Immature natural killer cell (primary cell): ENCODE data around the gene WDR54. TPM values are rescaled to one million over a fixed set of nuclear protein-coding genes. Genes with fewer than 3 reads are reported as not detected.
"Not testable (repeated sequence)": the region's sequence is repeated elsewhere in the genome, so short reads cannot be mapped to it uniquely, and the experiment has no call there.

Experiments
- DNase-seq, 3 donors: peaks; one replicate each; pipeline ENCODE4 v3.0.0; 2022; ENCODE audit warnings: mixed read lengths in 1 of 3
- H3K27ac Mint-ChIP-seq, 6 donors: one replicate each; pipeline ENCODE4 v1.8.0; 2020; ENCODE audit warnings: mixed read lengths in 6 of 6, mild to moderate bottlenecking in 5 of 6, inconsistent platforms in 4 of 6, moderate library complexity in 3 of 6
- H3K27me3 Mint-ChIP-seq, 3 donors: one replicate each; pipeline ENCODE4 v1.8.0; 2020 to 2021; ENCODE audit warnings: low read depth in 3 of 3, mild to moderate bottlenecking in 3 of 3, mixed read lengths in 3 of 3, moderate library complexity in 3 of 3, inconsistent platforms in 1 of 3
- H3K36me3 Mint-ChIP-seq, 3 donors: one replicate each; pipeline ENCODE4 v1.8.0; 2020; ENCODE audit warnings: mixed read lengths in 3 of 3, inconsistent platforms in 2 of 3, mild to moderate bottlenecking in 2 of 3
- H3K4me1 Mint-ChIP-seq, 2 donors: one replicate each; pipeline ENCODE4 v1.8.0; 2020; ENCODE audit warnings: inconsistent platforms in 2 of 2, mild to moderate bottlenecking in 2 of 2, mixed read lengths in 2 of 2, moderate library complexity in 1 of 2
- H3K4me3 Mint-ChIP-seq, 5 donors: one replicate each; pipeline ENCODE4 v1.8.0; 2020; ENCODE audit warnings: mild to moderate bottlenecking in 5 of 5, mixed read lengths in 5 of 5, inconsistent platforms in 3 of 5, moderate library complexity in 3 of 5
- H3K9me3 Mint-ChIP-seq, 6 donors: one replicate each; pipeline ENCODE4 v1.8.0; 2020; ENCODE audit warnings: mild to moderate bottlenecking in 6 of 6, mixed read lengths in 6 of 6, inconsistent platforms in 4 of 6, moderate library complexity in 3 of 6
- polyA plus RNA-seq, 3 donors: library from polyadenylated mRNA; unstranded; fragments of 300-500 nt; fragmentation: Illumina TruSeq; gene quantifications; one replicate each; pipeline ENCODE4 v1.2.3, GENCODE V29; 2021

WDR54 gene
- polyA plus RNA-seq, 3 donors from 2014 or later: 38.0 to 94.8 (median 47.7) TPM

- H3K4me1 Mint-ChIP-seq: peaks cover 2 to 24% of the 10 kb centered on the region in 2 donors
- peaks cover 0 to 2% (median 0%) of the 10 kb centered on the region in 6 donors for H3K9me3 Mint-ChIP-seq
- peak overlapping the region in 2 of 6 donors; percentile 16 to 48 for H3K27ac Mint-ChIP-seq
- no peak for DNase-seq
- peaks cover 0 to 3% (median 3%) of the 10 kb centered on the region in 3 donors for H3K27me3 Mint-ChIP-seq
- H3K4me3 Mint-ChIP-seq: peak overlapping the region; percentile 54 to 81 (median 73)
- H3K36me3 Mint-ChIP-seq: no peaks in the 10 kb centered on the region
These were observed 5.7 kb upstream of the WDR54 start for GRCh38 chr2:74415762-74416395.

- Mint-ChIP-seq H3K4me3 (no peak overlapping the region), H3K27ac (peak overlapping the region in 2 of 6 donors; percentile 80), H3K36me3 (no peaks in the 10 kb centered on the region), H3K9me3 (peaks cover 0 to 2% (median 0%) of the 10 kb centered on the region in 6 donors), H3K4me1 (peaks cover 10 to 30% of the 10 kb centered on the region in 2 donors), H3K27me3 (peaks cover 4 to 12% (median 11%) of the 10 kb centered on the region in 3 donors)
- no peak for DNase-seq
These were observed 4.8 kb upstream of the WDR54 start for GRCh38 chr2:74416778-74417177.

- Mint-ChIP-seq H3K27me3 (peaks cover 6 to 16% (median 14%) of the 10 kb centered on the region in 3 donors), H3K27ac (peak overlapping the region in 2 of 6 donors; percentile 80), H3K4me3 (no peak overlapping the region), H3K36me3 (no peaks in the 10 kb centered on the region), H3K4me1 (peaks cover 14 to 34% of the 10 kb centered on the region in 2 donors), H3K9me3 (peaks cover 0 to 2% (median 0%) of the 10 kb centered on the region in 6 donors)
- no peak for DNase-seq
These were observed 4.3 kb upstream of the WDR54 start for GRCh38 chr2:74417197-74417596.

GRCh38 chr2:74417763-74418162 lies 3.8 kb upstream of the WDR54 start:
- DNase-seq: no peak
- Mint-ChIP-seq H3K27me3 (peaks cover 6 to 17% (median 14%) of the 10 kb centered on the region in 3 donors), H3K27ac (no peak overlapping the region), H3K4me3 (no peak overlapping the region), H3K9me3 (peaks cover 0 to 2% (median 0%) of the 10 kb centered on the region in 6 donors), H3K4me1 (peaks cover 20 to 37% of the 10 kb centered on the region in 2 donors), H3K36me3 (no peaks in the 10 kb centered on the region)

- no peak overlapping the region for H3K27ac Mint-ChIP-seq
- peaks cover 0 to 2% (median 0%) of the 10 kb centered on the region in 6 donors for H3K9me3 Mint-ChIP-seq
- no peak overlapping the region for H3K4me3 Mint-ChIP-seq
- H3K4me1 Mint-ChIP-seq: peaks cover 24 to 37% of the 10 kb centered on the region in 2 donors
- peaks cover 6 to 17% (median 14%) of the 10 kb centered on the region in 3 donors for H3K27me3 Mint-ChIP-seq
- no peaks in the 10 kb centered on the region for H3K36me3 Mint-ChIP-seq
- DNase-seq: no peak
These were observed 3.2 kb upstream of the WDR54 start for GRCh38 chr2:74418312-74418711.

- peak overlapping the region in 1 of 6 donors; percentile 45 for H3K27ac Mint-ChIP-seq
- H3K4me1 Mint-ChIP-seq: peaks cover 24 to 30% of the 10 kb centered on the region in 2 donors
- peaks cover 0 to 2% (median 0%) of the 10 kb centered on the region in 6 donors for H3K9me3 Mint-ChIP-seq
- H3K36me3 Mint-ChIP-seq: no peaks in the 10 kb centered on the region
- H3K4me3 Mint-ChIP-seq: no peak overlapping the region
- peaks cover 6 to 14% (median 12%) of the 10 kb centered on the region in 3 donors for H3K27me3 Mint-ChIP-seq
- DNase-seq: no peak
These were observed 2.2 kb upstream of the WDR54 start for GRCh38 chr2:74419345-74419744.

GRCh38 chr2:74420006-74420405 lies 1.5 kb upstream of the WDR54 start:
- peak overlapping the region in 5 of 6 donors; percentile 35 to 90 (median 84) for H3K27ac Mint-ChIP-seq
- H3K36me3 Mint-ChIP-seq: no peaks in the 10 kb centered on the region
- H3K4me3 Mint-ChIP-seq: peak overlapping the region; percentile 34 to 70 (median 46)
- no peak for DNase-seq
- peaks cover 24 to 27% of the 10 kb centered on the region in 2 donors for H3K4me1 Mint-ChIP-seq
- H3K9me3 Mint-ChIP-seq: no peaks in the 10 kb centered on the region
- peaks cover 6 to 14% (median 13%) of the 10 kb centered on the region in 3 donors for H3K27me3 Mint-ChIP-seq

- Mint-ChIP-seq H3K4me1 (peaks cover 23 to 24% of the 10 kb centered on the region in 2 donors), H3K27me3 (peaks cover 6 to 14% (median 13%) of the 10 kb centered on the region in 3 donors), H3K4me3 (peak overlapping the region; percentile 94 to 100 (median 99)), H3K27ac (peak overlapping the region; percentile 93 to 99 (median 98))
- DNase-seq, H3K9me3 Mint-ChIP-seq, H3K36me3 Mint-ChIP-seq: not testable (repeated sequence)
These were observed 957 bp upstream of the WDR54 start for GRCh38 chr2:74420443-74421103.

GRCh38 chr2:74423231-74424095 lies 1.9 kb downstream of the WDR54 start:
- Mint-ChIP-seq H3K9me3 (no peaks in the 10 kb centered on the region), H3K4me3 (peak overlapping the region; percentile 94 to 100 (median 99)), H3K4me1 (peaks cover 22 to 24% of the 10 kb centered on the region in 2 donors), H3K27ac (peak overlapping the region; percentile 85 to 99 (median 96)), H3K36me3 (peaks cover 0 to 12% (median 5%) of the 10 kb centered on the region in 3 donors), H3K27me3 (peaks cover 6 to 14% (median 13%) of the 10 kb centered on the region in 3 donors)
- no peak for DNase-seq

GRCh38 chr2:74424139-74424992 lies 2.8 kb downstream of the WDR54 start:
- peak overlapping the region in 5 of 6 donors; percentile 45 to 73 (median 57) for H3K27ac Mint-ChIP-seq
- peak overlapping the region in 1 of 5 donors; percentile 45 for H3K4me3 Mint-ChIP-seq
- peaks cover 6 to 14% (median 13%) of the 10 kb centered on the region in 3 donors for H3K27me3 Mint-ChIP-seq
- DNase-seq: no peak
- no peaks in the 10 kb centered on the region for H3K9me3 Mint-ChIP-seq
- H3K4me1 Mint-ChIP-seq: peaks cover 22 to 24% of the 10 kb centered on the region in 2 donors
- H3K36me3 Mint-ChIP-seq: peaks cover 0 to 17% (median 6%) of the 10 kb centered on the region in 3 donors

GRCh38 chr2:74424995-74425406 lies 3.5 kb downstream of the WDR54 start:
- Mint-ChIP-seq H3K27me3 (peaks cover 6 to 14% (median 13%) of the 10 kb centered on the region in 3 donors), H3K9me3 (no peaks in the 10 kb centered on the region), H3K36me3 (peaks cover 0 to 21% (median 8%) of the 10 kb centered on the region in 3 donors), H3K4me1 (peaks cover 22 to 24% of the 10 kb centered on the region in 2 donors), H3K4me3 (no peak overlapping the region), H3K27ac (peak overlapping the region in 2 of 6 donors; percentile 38 to 45)
- no peak for DNase-seq

GRCh38 chr2:74425523-74425922 lies 4.0 kb downstream of the WDR54 start:
- H3K9me3 Mint-ChIP-seq: no peaks in the 10 kb centered on the region
- peak overlapping the region in 3 of 6 donors; percentile 14 to 48 (median 40) for H3K27ac Mint-ChIP-seq
- peaks cover 0 to 21% (median 8%) of the 10 kb centered on the region in 3 donors for H3K36me3 Mint-ChIP-seq
- no peak overlapping the region for H3K4me3 Mint-ChIP-seq
- H3K4me1 Mint-ChIP-seq: peaks cover 17 to 24% of the 10 kb centered on the region in 2 donors
- DNase-seq: no peak
- H3K27me3 Mint-ChIP-seq: peaks cover 6 to 14% (median 13%) of the 10 kb centered on the region in 3 donors
